Measurements from ENCODE around the gene UBE2Q2. TPM values are rescaled to one million over a fixed set of nuclear protein-coding genes. Genes with fewer than 3 reads are reported as not detected.
A peak's percentile ranks its signal among the peaks of the same experiment; 100 is the strongest.

Gene UBE2Q2
- total RNA-seq, 4 donors from 2014 or later = 15.9 to 25.5 (median 23.9) TPM

DNA sequence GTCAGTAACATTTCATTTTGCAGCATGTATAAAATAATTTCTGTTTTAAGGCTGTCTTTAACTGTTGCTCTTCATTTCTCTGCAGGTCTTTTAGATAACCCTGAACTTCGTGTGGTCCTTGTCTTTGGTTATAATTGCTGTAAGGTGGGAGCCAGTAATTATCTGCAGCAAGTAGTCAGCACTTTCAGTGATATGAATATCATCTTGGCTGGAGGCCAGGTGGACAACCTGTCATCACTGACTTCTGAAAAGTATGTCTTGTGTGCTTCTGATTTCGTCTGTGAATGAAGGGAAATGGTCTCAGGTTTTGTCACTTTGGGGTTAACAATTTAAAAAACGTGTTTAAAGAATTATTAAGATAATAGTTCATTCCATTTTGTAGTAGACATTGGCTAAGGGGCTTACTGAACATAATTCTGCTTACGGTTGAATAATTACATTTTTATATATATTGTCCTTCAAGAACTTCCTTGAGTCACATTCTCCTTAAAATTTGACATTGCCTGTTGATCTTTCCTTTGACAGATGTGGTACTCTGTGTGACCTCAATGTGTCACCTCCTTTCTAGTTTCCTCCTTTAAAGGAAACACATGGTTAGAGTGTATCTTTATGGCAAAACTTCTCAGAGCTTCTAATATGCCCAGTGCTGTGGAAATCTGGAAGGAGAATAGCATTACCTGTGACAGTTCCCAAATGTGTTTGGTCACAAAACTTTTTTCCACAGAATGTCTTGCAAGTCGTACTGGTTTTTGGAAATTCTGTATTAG, 86.7 kb downstream of the UBE2Q2 start:
- peaks cover 0 to 39% of the 10 kb centered on the region in 2 donors for H3K36me3 ChIP-seq
- no peaks in the 10 kb centered on the region for H3K27me3 ChIP-seq
- H3K4me3 ChIP-seq = no peak overlapping the region
- H3K4me1 ChIP-seq = peaks cover 15 to 17% of the 10 kb centered on the region in 2 donors
- no peak for DNase-seq
- no peak overlapping the region for H3K27ac ChIP-seq
- in situ Hi-C loops (cut with MboI; ENCODE audit: low sequenced_read_pairs in 4 of 4) (no loop called here), intact Hi-C loops (cut with DNase I; ENCODE audit: low total_unique reads) (loop anchor here (1.0 kb wide), 1 partner anchor 56 kb away; no protein-coding TSS in a partner anchor)
- no peaks in the 10 kb centered on the region for H3K9me3 ChIP-seq
- ATAC-seq = peak in 1 of 2 donors; percentile 49
- no peak for TF ChIP-seq POLR2A (IDR thresholded peaks at IDR 0.05)
- TF ChIP-seq, protein P1, sequence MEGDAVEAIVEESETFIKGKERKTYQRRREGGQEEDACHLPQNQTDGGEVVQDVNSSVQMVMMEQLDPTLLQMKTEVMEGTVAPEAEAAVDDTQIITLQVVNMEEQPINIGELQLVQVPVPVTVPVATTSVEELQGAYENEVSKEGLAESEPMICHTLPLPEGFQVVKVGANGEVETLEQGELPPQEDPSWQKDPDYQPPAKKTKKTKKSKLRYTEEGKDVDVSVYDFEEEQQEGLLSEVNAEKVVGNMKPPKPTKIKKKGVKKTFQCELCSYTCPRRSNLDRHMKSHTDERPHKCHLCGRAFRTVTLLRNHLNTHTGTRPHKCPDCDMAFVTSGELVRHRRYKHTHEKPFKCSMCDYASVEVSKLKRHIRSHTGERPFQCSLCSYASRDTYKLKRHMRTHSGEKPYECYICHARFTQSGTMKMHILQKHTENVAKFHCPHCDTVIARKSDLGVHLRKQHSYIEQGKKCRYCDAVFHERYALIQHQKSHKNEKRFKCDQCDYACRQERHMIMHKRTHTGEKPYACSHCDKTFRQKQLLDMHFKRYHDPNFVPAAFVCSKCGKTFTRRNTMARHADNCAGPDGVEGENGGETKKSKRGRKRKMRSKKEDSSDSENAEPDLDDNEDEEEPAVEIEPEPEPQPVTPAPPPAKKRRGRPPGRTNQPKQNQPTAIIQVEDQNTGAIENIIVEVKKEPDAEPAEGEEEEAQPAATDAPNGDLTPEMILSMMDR (IDR thresholded peaks at IDR 0.05 in 4 of 5, conservative IDR thresholded peaks at IDR 0.05 in 1 of 5) = no peak

DNA sequence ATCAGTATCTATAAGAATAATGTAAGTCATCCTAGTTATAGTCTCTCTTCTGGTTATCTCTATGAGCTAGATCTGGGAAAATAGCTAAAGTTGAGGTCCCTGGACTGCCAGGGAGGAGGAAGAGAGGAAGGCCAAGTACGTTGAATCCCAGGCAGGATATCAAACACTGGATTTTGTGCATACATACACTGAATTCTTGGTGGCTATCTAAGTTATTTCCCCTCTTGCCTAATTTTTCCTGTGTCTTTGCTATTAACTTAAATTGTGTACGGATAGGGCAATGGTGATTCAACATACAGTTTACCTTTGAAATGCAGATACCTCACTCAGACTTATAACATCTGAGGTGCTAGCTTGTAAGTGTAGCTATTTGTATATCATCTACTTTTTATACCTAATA, 87.6 kb downstream of the UBE2Q2 start:
- no peaks in the 10 kb centered on the region for H3K27me3 ChIP-seq
- no peaks in the 10 kb centered on the region for H3K9me3 ChIP-seq
- TF ChIP-seq, protein P1 (IDR thresholded peaks at IDR 0.05 in 4 of 5, conservative IDR thresholded peaks at IDR 0.05 in 1 of 5) = no peak
- no peak for TF ChIP-seq POLR2A (IDR thresholded peaks at IDR 0.05)
- in situ Hi-C loops (cut with MboI; ENCODE audit: low sequenced_read_pairs in 4 of 4) = no loop called here
- intact Hi-C loops (cut with DNase I; ENCODE audit: low total_unique reads) = loop anchor here (1.0 kb wide), 1 partner anchor 57 kb away; no protein-coding TSS in a partner anchor
- DNase-seq (no peak), ATAC-seq (no peak)
- H3K27ac ChIP-seq = no peak overlapping the region
- H3K4me3 ChIP-seq = no peak overlapping the region
- H3K4me1 ChIP-seq = peaks cover 6 to 8% of the 10 kb centered on the region in 2 donors
- peaks cover 0 to 44% of the 10 kb centered on the region in 2 donors for H3K36me3 ChIP-seq

DNA sequence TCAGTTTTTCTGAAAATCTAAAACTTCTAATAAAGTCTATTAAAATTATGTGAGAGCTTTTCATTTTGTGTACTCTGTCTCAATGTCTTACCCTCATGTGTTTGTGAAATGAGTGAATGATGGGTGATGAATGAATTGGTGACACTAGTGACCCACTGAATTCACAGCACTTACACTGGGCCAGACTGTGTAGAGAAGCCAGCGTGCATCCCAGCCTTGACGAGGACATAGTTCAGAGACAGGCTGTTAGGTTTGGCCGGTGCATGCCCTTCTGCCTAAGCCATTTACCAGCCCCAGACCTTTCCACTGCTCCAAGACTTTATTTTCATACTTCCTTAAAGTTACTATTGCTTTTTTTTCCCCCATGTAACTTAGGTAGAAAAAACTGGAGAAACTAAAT, 99.2 kb downstream of the UBE2Q2 start:
- intact Hi-C loops (cut with DNase I; ENCODE audit: low total_unique reads) (no loop called here), in situ Hi-C loops (cut with MboI; ENCODE audit: low sequenced_read_pairs in 4 of 4) (no loop called here)
- DNase-seq (no peak), ATAC-seq (no peak)
- Histone ChIP-seq H3K36me3 (no peaks in the 10 kb centered on the region), H3K27ac (no peak overlapping the region), H3K9me3 (no peaks in the 10 kb centered on the region), H3K4me3 (no peak overlapping the region), H3K27me3 (no peaks in the 10 kb centered on the region), H3K4me1 (no peaks in the 10 kb centered on the region)
- TF ChIP-seq, protein P1 (IDR thresholded peaks at IDR 0.05 in 4 of 5, conservative IDR thresholded peaks at IDR 0.05 in 1 of 5) = no peak
- TF ChIP-seq POLR2A (IDR thresholded peaks at IDR 0.05) = no peak

DNA sequence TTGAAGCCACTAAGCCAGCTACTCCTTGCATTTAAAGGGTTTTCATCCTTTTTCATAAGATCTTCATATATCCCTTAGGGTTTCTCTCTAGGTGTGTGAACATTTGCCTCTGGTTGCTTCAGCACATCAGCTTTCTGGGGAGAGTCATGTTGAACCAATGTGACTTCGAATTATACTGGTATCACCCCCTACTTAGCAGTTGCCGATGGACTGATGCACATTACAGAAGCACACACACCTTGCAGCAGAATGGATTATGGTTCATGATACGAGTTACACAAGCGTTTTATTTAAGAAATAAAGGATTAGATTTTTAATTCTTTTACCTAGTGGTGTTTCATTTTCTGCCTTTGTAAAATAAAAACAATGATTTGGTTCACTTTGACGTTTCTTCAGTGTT, 100.0 kb downstream of the UBE2Q2 start:
- ATAC-seq (no peak), DNase-seq (no peak)
- intact Hi-C loops (cut with DNase I; ENCODE audit: low total_unique reads) = no loop called here
- in situ Hi-C loops (cut with MboI; ENCODE audit: low sequenced_read_pairs in 4 of 4) = no loop called here
- H3K4me3 ChIP-seq = no peak overlapping the region
- no peak overlapping the region for H3K27ac ChIP-seq
- no peaks in the 10 kb centered on the region for H3K4me1 ChIP-seq
- no peaks in the 10 kb centered on the region for H3K9me3 ChIP-seq
- H3K36me3 ChIP-seq = no peaks in the 10 kb centered on the region
- H3K27me3 ChIP-seq = no peaks in the 10 kb centered on the region
- TF ChIP-seq POLR2A (IDR thresholded peaks at IDR 0.05) = no peak
- TF ChIP-seq, protein P1 (IDR thresholded peaks at IDR 0.05 in 4 of 5, conservative IDR thresholded peaks at IDR 0.05 in 1 of 5) = no peak

Data from gastrocnemius medialis (tissue), 4 donors.